Stimulated activated CD8-positive, alpha-beta memory T cell treated with anti-CD3 and anti-CD28 coated beads, Interleukin-2, amount 100 ng/mL, for 1 hour (primary cell): Measurements from ENCODE around the gene PRDM16.

Experiments used
- DNase-seq, 2 donors: peaks; one replicate each; pipeline ENCODE4 v3.0.0-alpha.2; 2020; ENCODE audit warnings: low read depth in 2 of 2

Gene PRDM16

GRCh38 chr1:3297756-3298155 lies 228.8 kb downstream of the PRDM16 start:
- DNase-seq: no peak

- no peak for DNase-seq
These were observed 229.2 kb downstream of the PRDM16 start for GRCh38 chr1:3298197-3298596.

GRCh38 chr1:3304246-3304645 lies 235.2 kb downstream of the PRDM16 start:
- no peak for DNase-seq

GRCh38 chr1:3304692-3305091 lies 235.7 kb downstream of the PRDM16 start:
- DNase-seq: no peak

- no peak for DNase-seq
These were observed 236.2 kb downstream of the PRDM16 start for GRCh38 chr1:3305156-3305555.

- no peak for DNase-seq
These were observed 237.7 kb downstream of the PRDM16 start for GRCh38 chr1:3306583-3307291.

- no peak for DNase-seq
These were observed 238.4 kb downstream of the PRDM16 start for GRCh38 chr1:3307359-3307758.

GRCh38 chr1:3308053-3308452 lies 239.1 kb downstream of the PRDM16 start:
- no peak for DNase-seq

- DNase-seq: no peak
These were observed 241.9 kb downstream of the PRDM16 start for GRCh38 chr1:3310718-3311400.

- DNase-seq: no peak
These were observed 242.7 kb downstream of the PRDM16 start for GRCh38 chr1:3311711-3312110.

- no peak for DNase-seq
These were observed 243.4 kb downstream of the PRDM16 start for GRCh38 chr1:3312310-3312897.

- no peak for DNase-seq
These were observed 244.0 kb downstream of the PRDM16 start for GRCh38 chr1:3312898-3313575.

GRCh38 chr1:3313576-3313950 lies 244.6 kb downstream of the PRDM16 start:
- DNase-seq: no peak

- DNase-seq: no peak
These were observed 245.7 kb downstream of the PRDM16 start for GRCh38 chr1:3314491-3315381.

GRCh38 chr1:3315399-3316339 lies 246.7 kb downstream of the PRDM16 start:
- DNase-seq: no peak

GRCh38 chr1:3316340-3316943 lies 247.4 kb downstream of the PRDM16 start:
- DNase-seq: no peak

GRCh38 chr1:3317456-3317855 lies 248.5 kb downstream of the PRDM16 start:
- DNase-seq: no peak

GRCh38 chr1:3318329-3318728 lies 249.3 kb downstream of the PRDM16 start:
- no peak for DNase-seq

GRCh38 chr1:3319874-3320245 lies 250.9 kb downstream of the PRDM16 start:
- DNase-seq: no peak
